HepG2 (cell line): ENCODE data around the gene DCUN1D3. TPM values are rescaled to one million over a fixed set of nuclear protein-coding genes. Genes with fewer than 3 reads are reported as not detected.

Experiments
- AFF4 ChIP-seq: sonication (generic); formaldehyde crosslinking; IDR thresholded peaks from 2 replicates; pipeline ENCODE4 v1.4.0; 2020; ENCODE audit warnings: missing genetic modification reagents
- CENPX ChIP-seq: sonication (generic); formaldehyde crosslinking; IDR thresholded peaks from 2 replicates; pipeline ENCODE4 v1.9.0; 2021; ENCODE audit warnings: mild to moderate bottlenecking, missing genetic modification reagents, moderate library complexity
- FOXJ3 ChIP-seq: sonication (generic); formaldehyde crosslinking; IDR thresholded peaks from 2 replicates; pipeline ENCODE4 v1.4.0; 2020; ENCODE audit warnings: missing genetic modification reagents, mild to moderate bottlenecking, borderline replicate concordance
- MEIS2 ChIP-seq: sonication (generic); formaldehyde crosslinking; IDR thresholded peaks from 2 replicates; pipeline ENCODE4 v1.9.0; 2021; ENCODE audit warnings: mild to moderate bottlenecking, missing genetic modification reagents
- MZF1 ChIP-seq: sonication (generic); formaldehyde crosslinking; IDR thresholded peaks from 2 replicates; pipeline ENCODE4 v1.8.1; 2023; ENCODE audit warnings: mild to moderate bottlenecking, missing genetic modification reagents, borderline replicate concordance
- NCOR1 ChIP-seq: fragments of 200-600 bp; sonication (generic); IDR thresholded peaks from 2 replicates; pipeline ENCODE4 v1.7.0; 2017; ENCODE audit warnings: antibody characterized with exemption, low read length, borderline replicate concordance
- NFRKB ChIP-seq: fragments of 450-650 bp; IDR thresholded peaks from 2 replicates; pipeline ENCODE4 v1.6.1; 2017
- PAXIP1 ChIP-seq: sonication (generic); formaldehyde crosslinking; conservative IDR thresholded peaks from 2 replicates; pipeline ENCODE4 v1.4.0; 2020; ENCODE audit warnings: mild to moderate bottlenecking, missing genetic modification reagents, moderate library complexity
- TCF7 ChIP-seq: sonication (generic); IDR thresholded peaks from 2 replicates; pipeline ENCODE4 v1.6.1; 2016; ENCODE audit warnings: antibody characterized with exemption, low read depth
- ZFY ChIP-seq: sonication (generic); formaldehyde crosslinking; IDR thresholded peaks from 2 replicates; pipeline ENCODE4 v1.4.0; 2020; ENCODE audit warnings: missing genetic modification reagents
- ZKSCAN8 ChIP-seq: IDR thresholded peaks from 2 replicates; pipeline ENCODE4 v1.6.1; 2016; ENCODE audit warnings: borderline replicate concordance, missing genetic modification reagents, missing compliant biosample characterization
- ZNF142 ChIP-seq: sonication (generic); formaldehyde crosslinking; IDR thresholded peaks from 2 replicates; pipeline ENCODE4 v1.4.0; 2020; ENCODE audit warnings: missing genetic modification reagents
- ZNF282 ChIP-seq: fragments of 450-650 bp; IDR thresholded peaks from 2 replicates; pipeline ENCODE4 v1.6.1; 2018; ENCODE audit not compliant: partially characterized antibody
- ZNF530 ChIP-seq: sonication (generic); formaldehyde crosslinking; IDR thresholded peaks from 2 replicates; pipeline ENCODE4 v1.5.0; 2020; ENCODE audit warnings: low read depth, mild to moderate bottlenecking, missing genetic modification reagents
- ZNF713 ChIP-seq: sonication (generic); formaldehyde crosslinking; IDR thresholded peaks from 2 replicates; pipeline ENCODE4 v1.4.0; 2020; ENCODE audit warnings: mild to moderate bottlenecking, missing genetic modification reagents
- ZNF777 ChIP-seq: sonication (generic); formaldehyde crosslinking; IDR thresholded peaks from 2 replicates; pipeline ENCODE4 v1.4.0; 2020; ENCODE audit warnings: missing genetic modification reagents
- polyA plus RNA-seq, 8 experiments: library from polyadenylated mRNA; depleted of rRNA in 3 of 8; stranded (reverse) in 7 of 8; unstranded in 1 of 8; fragments of >200 nt; fragmentation: Illumina TruSeq in 4 of 8; extraction: Trizol in 4 of 8; gene quantifications; 2 replicates each; pipeline versions ENCODE4 v1.2.1 to v1.2.3, GENCODE V29; 2011 to 2016; ENCODE audit warnings: low read depth in 4 of 8, missing spikeins in 1 of 8, mixed read lengths in 1 of 8; ENCODE audit not compliant: insufficient read depth in 1 of 8
- total RNA-seq, 5 experiments: library from RNA; depleted of rRNA; stranded (reverse); fragments of >200 nt; fragmentation: Illumina TruSeq; extraction: Trizol; gene quantifications; 2 replicates each; pipeline ENCODE4 v1.2.3, GENCODE V29; 2016; ENCODE audit warnings: low read depth in 1 of 5

Gene DCUN1D3
- total and polyA plus RNA-seq, 2 of the 13 experiments (the other 11 are each of a cell fraction or from before 2014, with no cell fraction given) = 5.0 to 19.3 TPM

GRCh38 chr16:20900299-20901067 lies at the start of gene DCUN1D3, which contains the start of gene LYRM1 (continued):
- TF ChIP-seq PAXIP1 (peak; percentile 68), ZFY (CRISPR knock-in tag) (peak; percentile 98), ZNF530 (CRISPR knock-in tag) (no peak), FOXJ3 (no peak), NCOR1 (peak; percentile 58; the same call in 1 of the 2 replicates), ZNF713 (CRISPR knock-in tag) (no peak), ZKSCAN8 (CRISPR knock-in tag) (no peak), NFRKB (no peak), ZNF777 (CRISPR knock-in tag) (peak; percentile 52; the same call in 1 of the 2 replicates), MZF1 (CRISPR knock-in tag) (no peak), CENPX (CRISPR knock-in tag) (no peak), ZNF282 (no peak), TCF7 (no peak), ZNF142 (peak; percentile 77; the same call in 1 of the 2 replicates), AFF4 (no peak), MEIS2 (CRISPR knock-in tag) (peak; percentile 33; the same call in 1 of the 2 replicates)
